Measurements from ENCODE around the gene RIPK1.

The RIPK1 gene

GRCh38 chr6:3072798-3073197 is 4.5 kb downstream of the RIPK1 start:
- no peak for TF ChIP-seq GATA2 (IDR thresholded peaks at IDR 0.05; ENCODE audit: low read depth, low read length)
- no peak for TF ChIP-seq GATA3 (IDR thresholded peaks at IDR 0.05; ENCODE audit: low read depth, low read length)

- TF ChIP-seq GATA2 (IDR thresholded peaks at IDR 0.05; ENCODE audit: low read depth, low read length) (no peak), GATA3 (IDR thresholded peaks at IDR 0.05; ENCODE audit: low read depth, low read length) (no peak)
Measured at GRCh38 chr6:3073382-3073781, 5.1 kb downstream of the RIPK1 start.

GRCh38 chr6:3075772-3076113 is 7.4 kb downstream of the RIPK1 start:
- TF ChIP-seq GATA3 (IDR thresholded peaks at IDR 0.05; ENCODE audit: low read depth, low read length): no peak
- no peak for TF ChIP-seq GATA2 (IDR thresholded peaks at IDR 0.05; ENCODE audit: low read depth, low read length)

- TF ChIP-seq GATA2 (IDR thresholded peaks at IDR 0.05; ENCODE audit: low read depth, low read length) (no peak), GATA3 (IDR thresholded peaks at IDR 0.05; ENCODE audit: low read depth, low read length) (no peak)
Measured at GRCh38 chr6:3076320-3076719, 8.0 kb downstream of the RIPK1 start.

DNA sequence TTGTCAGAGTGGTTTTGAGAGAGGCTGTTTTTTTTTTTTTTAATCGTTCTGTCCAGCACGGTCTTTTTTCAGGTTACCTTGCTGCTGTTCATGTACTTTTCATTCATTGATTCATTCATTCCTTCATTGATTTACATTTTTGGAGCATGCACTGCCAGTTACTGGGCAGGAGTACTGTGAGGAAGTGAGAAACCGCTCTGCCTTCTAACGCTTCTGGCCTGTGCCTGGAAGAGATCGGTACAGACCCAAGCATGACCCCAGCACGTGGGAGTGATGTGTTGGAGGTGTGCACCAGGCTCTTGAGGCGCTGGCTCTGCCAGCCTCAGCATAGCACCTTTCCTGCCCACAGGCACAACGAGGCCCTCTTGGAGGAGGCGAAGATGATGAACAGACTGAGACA is 9.1 kb downstream of the RIPK1 start:
- no peak for TF ChIP-seq GATA3 (IDR thresholded peaks at IDR 0.05; ENCODE audit: low read depth, low read length)
- TF ChIP-seq GATA2 (IDR thresholded peaks at IDR 0.05; ENCODE audit: low read depth, low read length): no peak

DNA sequence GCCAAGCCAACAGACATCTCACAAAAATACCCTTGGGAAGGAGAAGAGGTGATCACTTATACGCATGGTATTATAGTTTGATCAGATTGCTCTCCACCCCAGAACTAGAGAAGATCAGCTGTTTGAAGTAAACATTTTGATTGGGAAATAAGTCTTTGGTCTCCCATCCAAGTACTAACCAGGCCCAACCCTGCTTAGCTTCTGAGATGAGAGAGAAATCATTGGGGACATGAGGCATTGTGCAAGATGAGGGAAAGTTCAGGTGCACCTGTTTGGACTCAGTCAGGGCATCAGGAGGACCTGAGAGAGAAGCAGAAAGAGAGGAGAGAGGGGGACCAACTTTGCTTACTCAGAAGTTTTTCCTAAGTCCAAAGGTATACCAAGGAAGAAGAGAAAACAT is 11.4 kb downstream of the RIPK1 start:
- TF ChIP-seq GATA2 (IDR thresholded peaks at IDR 0.05; ENCODE audit: low read depth, low read length) (no peak), GATA3 (IDR thresholded peaks at IDR 0.05; ENCODE audit: low read depth, low read length) (no peak)

DNA sequence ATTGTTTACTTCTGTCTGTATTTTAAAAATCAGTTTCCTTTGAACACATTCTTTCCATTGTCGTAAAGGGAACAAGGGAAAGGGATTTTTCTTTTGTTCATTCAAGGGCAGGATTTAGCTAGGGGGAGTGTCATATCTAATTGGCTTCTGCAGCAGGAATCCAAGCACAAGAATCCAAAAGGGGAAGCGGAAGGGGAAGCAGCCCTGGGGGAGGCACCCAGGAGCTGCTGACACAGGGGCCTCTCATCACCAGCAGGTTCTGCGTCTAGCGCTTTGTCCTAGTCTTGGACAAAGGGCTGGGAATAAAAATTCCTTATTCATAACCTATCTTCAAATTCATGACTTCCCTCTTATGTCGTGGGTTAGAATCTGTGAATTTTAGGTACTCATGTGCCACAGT is 13.7 kb downstream of the RIPK1 start:
- TF ChIP-seq GATA2 (IDR thresholded peaks at IDR 0.05; ENCODE audit: low read depth, low read length): no peak
- no peak for TF ChIP-seq GATA3 (IDR thresholded peaks at IDR 0.05; ENCODE audit: low read depth, low read length)

DNA sequence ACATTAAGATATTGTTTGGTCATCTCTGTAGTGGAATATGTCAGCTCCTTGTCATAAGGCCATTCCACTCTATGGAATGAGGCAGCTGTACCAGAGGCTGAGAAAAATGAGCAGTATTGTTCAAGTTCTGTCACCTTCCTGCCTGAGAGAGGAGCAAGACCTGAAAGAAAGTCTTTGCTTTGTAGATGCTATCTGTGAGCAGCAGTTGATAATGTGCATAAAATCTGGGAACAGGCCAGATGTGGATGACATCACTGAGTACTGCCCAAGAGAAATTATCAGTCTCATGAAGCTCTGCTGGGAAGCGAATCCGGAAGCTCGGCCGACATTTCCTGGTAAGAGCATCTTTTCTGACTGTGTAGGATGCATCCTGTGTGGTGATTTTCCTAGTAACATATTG is 16.8 kb downstream of the RIPK1 start:
- TF ChIP-seq GATA2 (IDR thresholded peaks at IDR 0.05; ENCODE audit: low read depth, low read length) (peak; percentile 80), GATA3 (IDR thresholded peaks at IDR 0.05; ENCODE audit: low read depth, low read length) (peak; percentile 72)

- TF ChIP-seq GATA3 (IDR thresholded peaks at IDR 0.05; ENCODE audit: low read depth, low read length) (no peak), GATA2 (IDR thresholded peaks at IDR 0.05; ENCODE audit: low read depth, low read length) (no peak)
Measured at GRCh38 chr6:3086282-3086946, 18.1 kb downstream of the RIPK1 start.

DNA sequence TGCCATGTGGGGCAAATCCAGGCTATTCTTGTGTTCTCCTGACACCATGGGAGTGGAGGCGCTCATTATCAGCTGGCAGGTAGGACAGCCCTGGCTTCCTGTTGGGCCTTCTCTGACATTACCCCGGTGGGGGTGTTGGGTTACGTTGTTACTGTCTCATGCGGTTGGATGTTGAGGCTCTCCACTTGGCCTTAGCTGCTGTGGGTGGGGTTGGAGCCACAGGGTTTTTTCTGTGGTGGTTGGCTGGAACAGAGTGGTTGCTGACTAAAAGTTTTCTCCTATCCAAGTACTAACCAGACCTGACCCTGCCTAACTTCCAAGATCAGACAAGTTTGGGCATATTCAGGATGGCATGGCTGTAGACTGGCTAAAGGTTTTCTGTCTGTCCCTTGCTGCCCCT is 20.2 kb downstream of the RIPK1 start:
- no peak for TF ChIP-seq GATA2 (IDR thresholded peaks at IDR 0.05; ENCODE audit: low read depth, low read length)
- TF ChIP-seq GATA3 (IDR thresholded peaks at IDR 0.05; ENCODE audit: low read depth, low read length): no peak

DNA sequence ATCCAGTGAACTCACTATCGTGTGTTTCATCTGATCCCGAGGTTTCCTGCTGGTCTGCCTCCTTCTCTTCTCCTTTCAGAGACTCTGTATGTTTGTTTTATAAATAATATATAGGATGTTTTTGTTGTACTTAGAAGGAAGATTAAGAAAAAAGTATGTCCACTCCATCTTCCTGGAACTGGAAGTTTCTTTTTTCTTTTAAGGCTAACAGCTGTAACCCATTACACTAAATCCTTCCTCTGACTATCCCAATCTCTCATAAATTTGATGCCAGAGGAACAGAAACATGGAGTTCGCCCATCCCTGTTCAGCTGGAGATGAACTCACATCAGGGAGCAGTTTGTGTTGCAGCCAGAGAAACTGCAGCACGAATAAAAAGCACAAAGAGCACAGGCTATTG is 20.7 kb downstream of the RIPK1 start:
- no peak for TF ChIP-seq GATA2 (IDR thresholded peaks at IDR 0.05; ENCODE audit: low read depth, low read length)
- TF ChIP-seq GATA3 (IDR thresholded peaks at IDR 0.05; ENCODE audit: low read depth, low read length): no peak

- TF ChIP-seq GATA3 (IDR thresholded peaks at IDR 0.05; ENCODE audit: low read depth, low read length): no peak
- no peak for TF ChIP-seq GATA2 (IDR thresholded peaks at IDR 0.05; ENCODE audit: low read depth, low read length)
Measured at GRCh38 chr6:3090013-3090412, 21.7 kb downstream of the RIPK1 start.

- TF ChIP-seq GATA2 (IDR thresholded peaks at IDR 0.05; ENCODE audit: low read depth, low read length) (no peak), GATA3 (IDR thresholded peaks at IDR 0.05; ENCODE audit: low read depth, low read length) (no peak)
Measured at GRCh38 chr6:3094815-3095214, 26.5 kb downstream of the RIPK1 start.

- TF ChIP-seq GATA2 (IDR thresholded peaks at IDR 0.05; ENCODE audit: low read depth, low read length) (no peak), GATA3 (IDR thresholded peaks at IDR 0.05; ENCODE audit: low read depth, low read length) (no peak)
Measured at GRCh38 chr6:3102875-3103274, 34.6 kb downstream of the RIPK1 start.

- TF ChIP-seq GATA3 (IDR thresholded peaks at IDR 0.05; ENCODE audit: low read depth, low read length): no peak
- no peak for TF ChIP-seq GATA2 (IDR thresholded peaks at IDR 0.05; ENCODE audit: low read depth, low read length)
Measured at GRCh38 chr6:3108746-3109414, 40.6 kb downstream of the RIPK1 start.
